Cerebellar cortex (tissue), 1 donor: ENCODE measurements around the gene SYNJ2.
A peak's percentile ranks its signal among the peaks of the same experiment; 100 is the strongest.

Experiments used
- DNase-seq: peaks from one replicate; pipeline ENCODE4 v3.0.0-alpha.2; 2015; ENCODE audit warnings: low spot score

SYNJ2 gene

DNA sequence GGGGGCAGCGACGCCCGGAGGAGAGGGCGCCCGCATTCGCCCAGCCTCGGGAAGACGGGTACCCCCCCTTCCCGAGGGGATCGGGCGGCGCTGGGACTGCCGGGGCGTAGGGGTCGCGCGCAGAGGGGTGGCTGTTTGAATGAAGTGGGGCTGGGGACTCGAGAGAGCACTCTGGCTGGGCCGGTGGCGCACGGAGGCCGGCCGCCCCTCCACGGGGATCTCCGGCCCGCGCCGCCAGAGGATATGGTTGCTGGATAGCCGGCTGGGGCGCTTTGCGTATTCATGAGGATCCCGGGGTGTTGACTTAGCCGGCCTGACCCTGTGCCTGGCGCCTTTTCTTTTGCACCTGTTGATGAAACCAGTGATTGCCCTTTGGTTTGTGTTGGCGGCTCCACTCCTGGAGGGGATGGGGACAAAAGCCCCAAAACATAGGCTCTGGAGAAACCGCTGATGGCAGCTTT is 469 bp downstream of the SYNJ2 start:
- no peak for DNase-seq

DNA sequence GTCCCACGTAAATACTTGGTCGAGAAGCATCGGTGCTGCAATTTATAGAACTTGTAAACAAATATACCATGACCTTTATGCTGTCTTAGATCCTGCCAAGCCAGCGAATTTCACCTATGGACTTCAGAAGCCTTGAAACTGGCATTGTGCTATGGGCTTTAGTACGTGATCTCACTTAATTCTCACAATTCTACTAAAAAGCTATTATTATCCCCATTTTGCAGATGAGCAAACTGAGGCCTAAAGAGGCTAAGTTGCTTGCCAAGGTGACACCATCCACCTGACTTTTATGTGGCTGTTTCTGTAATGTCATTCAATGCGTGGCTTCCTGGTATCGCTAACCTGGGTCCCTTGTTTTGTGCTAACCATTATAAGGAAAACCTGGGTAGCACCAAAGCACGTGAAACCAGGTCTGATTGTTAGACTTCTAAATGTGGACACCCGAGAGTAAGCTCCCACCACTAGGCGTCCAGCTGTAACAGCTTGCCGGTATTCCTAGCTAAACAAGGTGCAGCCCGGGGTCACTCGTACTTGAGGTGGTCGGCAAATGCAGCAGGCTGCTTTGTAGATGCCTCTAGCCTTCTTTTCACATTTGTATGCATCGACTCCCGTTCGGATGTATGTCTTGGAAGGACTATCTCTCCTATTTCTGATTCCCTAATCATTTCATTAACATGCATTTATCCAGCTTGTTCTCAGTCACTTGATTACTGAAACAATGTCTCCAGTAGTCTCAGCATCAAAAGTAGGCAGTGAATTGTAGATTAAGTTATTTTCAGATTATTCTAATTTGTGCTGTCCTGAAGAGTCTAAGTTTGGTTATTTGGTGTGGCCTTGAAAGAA is 1.1 kb downstream of the SYNJ2 start:
- no peak for DNase-seq

DNA sequence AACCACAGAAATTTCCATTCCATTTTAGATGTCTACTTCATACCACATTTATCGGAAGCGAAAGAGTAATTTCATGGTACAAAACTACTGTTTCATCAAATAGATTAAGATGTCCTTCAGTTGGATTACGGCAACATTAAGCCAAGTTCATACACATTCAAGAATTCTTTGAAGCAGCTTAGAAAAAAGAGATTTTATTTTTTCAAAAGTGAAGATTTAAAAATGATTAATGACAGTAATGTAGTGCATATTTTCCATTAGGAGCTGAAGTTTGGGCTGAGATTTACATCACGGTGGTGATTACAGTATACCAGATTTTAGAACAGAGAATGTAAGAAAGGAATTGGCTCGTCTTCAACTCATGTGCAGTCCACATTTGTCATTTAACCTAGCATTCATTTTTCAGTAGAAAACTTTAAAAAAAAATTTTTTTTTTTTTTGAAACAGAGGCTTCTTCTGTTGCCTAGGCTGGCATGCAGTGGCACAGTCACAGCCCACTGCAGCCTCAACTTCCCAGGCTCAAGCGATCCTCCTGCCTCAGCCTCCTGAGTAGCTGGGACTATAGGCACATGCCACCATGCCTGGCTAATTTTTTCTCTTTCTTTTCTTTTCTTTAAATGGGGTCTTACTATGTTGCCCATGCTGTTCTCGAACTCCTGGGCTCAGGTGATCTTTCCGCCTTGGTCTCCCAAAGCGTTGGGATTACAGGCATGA is 1.9 kb downstream of the SYNJ2 start:
- no peak for DNase-seq

DNA sequence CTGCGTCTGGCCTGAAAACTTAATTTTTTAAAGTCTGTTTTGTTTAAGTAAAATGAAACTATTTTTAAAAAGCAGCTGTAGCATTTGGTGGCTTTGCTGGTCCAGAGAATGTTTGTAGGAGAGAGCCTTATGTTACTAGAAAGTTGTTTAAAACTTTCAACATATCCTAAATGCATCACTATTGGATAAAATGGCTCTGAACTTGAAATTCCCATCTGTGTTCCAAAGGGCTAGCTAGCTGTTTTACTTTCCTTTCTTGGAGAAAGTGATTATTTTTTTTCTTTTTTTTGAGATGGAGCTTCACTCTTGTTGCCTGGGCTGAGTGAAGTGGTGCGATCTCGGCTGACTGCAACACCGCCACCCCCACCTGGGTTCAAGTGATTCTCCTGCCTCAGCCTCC is 2.5 kb downstream of the SYNJ2 start:
- no peak for DNase-seq

DNA sequence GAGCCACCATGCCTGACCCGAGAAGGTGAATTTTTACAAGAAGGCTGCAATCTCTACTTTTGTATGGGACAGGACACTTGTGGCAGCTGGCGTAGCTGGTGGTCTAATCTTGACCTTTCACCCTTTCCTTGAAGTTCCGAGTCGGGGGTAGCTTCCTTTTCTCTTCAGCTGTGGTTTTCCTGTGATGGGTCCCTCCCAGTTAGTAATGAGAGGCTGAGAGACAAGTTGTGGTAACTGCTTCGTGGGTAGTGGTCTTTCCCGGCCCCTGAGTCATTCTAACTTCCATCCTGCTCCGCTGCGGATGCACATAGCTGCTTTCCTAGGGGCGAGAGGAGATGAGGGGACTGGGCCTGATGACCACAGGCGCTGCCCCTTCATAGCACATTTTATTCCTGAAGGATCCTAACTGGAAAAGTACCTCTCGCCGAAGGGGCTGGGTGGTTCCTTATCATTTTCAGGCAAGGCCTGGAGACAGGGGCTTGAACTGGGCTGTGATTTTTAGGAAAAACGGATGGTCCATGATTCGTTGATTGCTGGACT is 3.1 kb downstream of the SYNJ2 start:
- no peak for DNase-seq

DNA sequence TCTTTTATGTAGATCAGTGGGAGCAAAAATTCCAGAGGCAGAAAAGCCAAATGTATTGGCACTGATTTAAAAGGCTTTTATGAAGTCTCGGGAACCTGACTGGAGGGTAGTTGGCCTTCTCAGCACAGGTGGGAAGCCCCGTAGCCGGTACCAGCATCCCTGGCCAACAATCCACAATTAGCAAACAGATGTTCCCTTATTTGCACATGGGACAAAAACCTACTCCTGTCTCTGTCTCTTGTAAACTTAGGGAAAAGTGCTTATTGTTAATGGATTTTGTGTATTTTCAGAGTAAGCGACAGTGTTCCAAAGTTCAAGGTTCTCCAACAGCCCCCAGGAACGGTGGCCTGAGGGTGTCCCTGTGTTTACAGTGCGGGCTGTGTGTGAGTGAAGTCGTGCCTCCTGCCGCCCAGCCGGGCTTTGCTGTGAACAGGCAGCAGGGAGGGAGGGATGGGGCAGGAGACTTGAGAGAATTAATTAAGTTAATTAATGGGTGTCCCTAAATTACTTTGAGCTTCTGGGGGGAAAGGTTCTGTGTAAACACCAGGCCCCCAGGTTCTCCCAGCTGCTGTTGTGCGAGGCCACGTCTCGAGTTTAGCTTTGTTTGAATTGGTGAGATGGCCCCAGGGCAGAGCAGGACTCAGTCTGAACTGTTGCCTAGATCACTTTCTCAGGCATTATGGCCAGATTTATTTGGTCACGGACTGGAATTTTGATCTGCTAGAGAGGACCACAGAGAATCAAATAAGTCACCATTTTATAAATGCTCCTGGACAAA is 3.9 kb downstream of the SYNJ2 start:
- no peak for DNase-seq

DNA sequence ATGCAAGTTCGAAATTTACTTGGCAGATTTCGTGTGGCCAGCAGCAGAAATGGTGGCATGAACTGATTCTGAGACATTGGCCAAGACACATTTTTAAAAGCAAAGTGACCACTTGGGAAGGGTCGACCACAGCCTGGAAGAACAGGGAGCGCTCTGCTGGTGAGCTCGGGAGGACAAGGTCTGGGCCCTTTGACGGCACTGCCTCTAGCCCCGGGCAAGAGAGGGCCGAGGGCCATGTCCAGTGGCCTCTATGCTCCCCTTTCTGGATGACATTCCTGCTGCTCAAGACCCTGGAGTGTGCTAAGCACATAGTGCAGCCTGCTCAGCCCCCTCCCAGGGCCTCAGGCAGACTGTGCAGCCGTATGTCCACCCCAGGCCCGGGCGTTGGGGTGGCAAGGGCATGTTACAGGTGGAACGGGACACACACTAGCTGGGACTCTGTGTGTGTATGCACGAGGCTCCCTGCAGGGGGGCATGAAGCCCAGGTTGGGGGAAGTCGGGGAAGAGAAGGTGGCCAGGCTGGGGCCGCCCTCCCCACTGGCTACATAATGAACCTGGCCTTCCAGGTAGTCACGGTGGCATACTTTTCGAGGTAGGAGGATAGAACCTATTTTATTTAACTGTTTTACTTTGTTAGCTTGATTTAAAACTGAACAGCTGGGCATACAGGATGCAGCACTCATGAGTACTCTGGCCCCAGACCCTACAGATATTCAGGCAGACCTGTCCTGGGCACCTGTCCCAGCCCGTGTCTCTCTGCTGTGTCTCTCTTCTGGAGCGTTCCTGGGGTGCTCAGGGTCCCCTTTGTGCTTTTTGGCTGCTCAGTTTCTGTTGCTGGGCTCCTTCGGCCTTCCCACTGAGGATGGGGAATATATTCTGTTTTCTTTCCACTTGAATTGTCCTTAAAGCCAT is 6.4 kb downstream of the SYNJ2 start:
- DNase-seq, result no peak

DNA sequence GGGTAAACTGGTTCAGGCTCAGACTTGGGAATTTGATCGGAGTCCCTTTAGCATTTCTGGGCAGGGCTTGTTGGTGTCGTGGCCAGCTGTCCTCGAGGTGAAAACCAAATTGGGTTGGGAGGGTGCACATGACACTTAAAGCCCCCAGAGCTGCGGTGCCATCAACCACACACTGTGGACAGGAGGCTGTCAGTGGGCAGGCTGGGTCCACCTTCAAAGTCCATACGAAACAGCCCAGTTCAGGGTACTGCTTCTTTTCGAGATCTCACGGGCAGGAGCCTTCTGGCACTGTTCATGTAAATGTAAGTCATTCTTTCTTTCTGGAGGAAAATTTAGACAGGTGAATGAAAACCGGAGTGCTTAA is 7.0 kb downstream of the SYNJ2 start:
- no peak for DNase-seq

DNA sequence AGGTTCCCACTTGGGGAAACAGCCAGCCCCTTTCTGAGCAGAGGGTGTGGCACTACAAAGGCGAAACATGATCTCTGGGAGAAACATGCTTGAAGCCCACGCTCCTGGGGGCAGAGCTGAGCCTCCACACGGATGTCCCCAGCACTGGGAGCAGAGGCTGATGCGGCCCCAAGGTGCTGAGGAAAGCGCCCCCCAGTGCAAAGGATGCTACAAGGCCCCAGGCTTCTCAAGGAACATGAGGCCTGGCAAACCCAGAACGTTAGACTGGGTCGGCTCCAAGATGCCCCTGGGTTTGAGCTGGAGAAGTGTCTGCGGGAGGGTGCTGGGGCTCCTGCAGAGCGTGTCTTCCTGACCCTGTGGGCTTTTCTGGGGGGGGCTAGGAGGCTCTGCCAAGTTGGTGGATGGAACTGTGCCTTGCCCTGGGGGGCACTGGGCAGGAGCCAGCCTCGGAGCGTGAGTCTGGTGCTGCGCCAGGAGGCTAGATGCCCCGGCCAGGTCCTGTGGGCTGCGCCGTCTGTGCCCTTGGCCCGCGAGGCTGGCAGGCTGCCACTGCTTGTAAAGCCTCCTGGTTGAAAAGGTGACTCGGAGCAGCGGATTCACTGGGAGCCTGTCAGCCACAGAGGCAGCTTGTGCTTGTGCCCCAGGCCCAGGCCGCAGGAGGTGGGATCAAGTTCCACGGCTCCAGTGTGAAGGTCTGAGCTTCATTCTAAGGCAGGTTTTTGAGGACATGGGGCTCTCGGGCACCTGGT is 8.1 kb downstream of the SYNJ2 start:
- DNase-seq, result peak; percentile 92

DNA sequence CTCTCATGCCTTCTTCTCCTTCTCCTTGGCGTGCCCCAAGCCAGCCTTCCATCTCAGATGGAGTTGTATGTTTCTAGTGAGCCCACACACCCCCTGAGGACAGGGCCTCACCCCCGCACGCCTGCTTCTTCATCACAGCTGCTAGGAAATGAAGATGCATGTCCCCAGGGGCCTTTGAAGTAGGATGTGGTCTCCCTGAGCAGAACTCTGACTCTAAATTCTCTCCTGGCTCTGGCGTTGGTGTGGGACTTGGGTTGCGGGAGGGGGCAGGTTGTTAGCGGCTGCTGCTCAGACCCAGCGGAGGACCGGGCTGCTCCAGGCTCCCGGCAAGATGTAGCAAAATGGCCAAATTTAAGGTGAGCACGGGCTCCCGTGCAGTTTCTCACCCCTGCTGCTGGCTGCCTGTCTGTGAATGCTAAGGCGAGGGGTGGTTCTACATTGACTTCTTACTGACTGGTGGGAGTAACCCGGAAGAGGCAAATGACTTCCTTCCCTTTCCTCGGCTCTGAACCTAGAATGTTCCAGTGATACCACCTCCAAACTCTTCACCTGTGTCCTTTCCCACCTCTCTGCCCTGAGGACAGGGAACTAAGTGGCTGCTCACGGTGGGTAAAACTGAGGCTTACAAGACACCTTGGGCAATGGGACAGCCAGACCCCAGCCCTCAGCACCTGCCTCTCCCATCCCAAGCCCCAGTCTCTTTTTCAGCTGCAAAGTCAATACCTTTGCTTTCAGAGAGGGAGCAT is 8.8 kb downstream of the SYNJ2 start:
- DNase-seq, result no peak

DNA sequence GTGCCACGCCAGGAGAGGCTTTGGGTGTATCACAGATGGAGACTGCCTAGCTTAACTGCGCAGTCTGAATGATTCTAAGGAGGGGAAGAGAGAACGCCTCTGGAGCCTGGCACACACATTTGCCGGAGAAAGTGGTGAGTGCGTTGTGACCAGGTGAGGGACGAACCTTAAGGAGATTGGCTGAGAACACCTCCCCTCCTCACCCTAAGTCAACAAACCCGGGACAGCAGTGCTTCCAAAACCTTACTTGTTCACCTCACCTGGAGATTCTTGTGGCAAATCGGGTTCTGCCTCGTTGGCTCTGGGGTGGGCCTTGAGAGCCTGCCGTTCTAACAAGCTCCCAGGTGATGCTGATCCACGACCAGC is 9.4 kb downstream of the SYNJ2 start:
- no peak for DNase-seq

DNA sequence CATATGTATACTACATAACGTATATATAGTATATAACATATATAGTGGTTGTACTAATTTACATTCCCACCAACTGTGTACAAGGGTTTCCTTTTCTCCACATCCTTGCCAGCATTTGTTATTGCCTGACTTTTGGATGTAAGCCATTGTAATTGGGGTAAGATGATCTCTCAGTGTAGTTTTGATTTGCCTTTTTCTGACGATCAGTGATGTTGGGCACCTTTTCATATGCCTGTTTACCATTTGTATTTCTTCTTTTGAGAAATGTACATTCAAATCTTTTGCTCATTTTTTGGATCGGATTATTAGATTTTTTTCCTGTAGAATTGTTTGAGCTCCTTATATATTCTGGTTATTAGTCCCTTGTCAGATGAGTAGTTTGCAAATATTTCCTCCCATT is 11.4 kb downstream of the SYNJ2 start:
- no peak for DNase-seq

DNA sequence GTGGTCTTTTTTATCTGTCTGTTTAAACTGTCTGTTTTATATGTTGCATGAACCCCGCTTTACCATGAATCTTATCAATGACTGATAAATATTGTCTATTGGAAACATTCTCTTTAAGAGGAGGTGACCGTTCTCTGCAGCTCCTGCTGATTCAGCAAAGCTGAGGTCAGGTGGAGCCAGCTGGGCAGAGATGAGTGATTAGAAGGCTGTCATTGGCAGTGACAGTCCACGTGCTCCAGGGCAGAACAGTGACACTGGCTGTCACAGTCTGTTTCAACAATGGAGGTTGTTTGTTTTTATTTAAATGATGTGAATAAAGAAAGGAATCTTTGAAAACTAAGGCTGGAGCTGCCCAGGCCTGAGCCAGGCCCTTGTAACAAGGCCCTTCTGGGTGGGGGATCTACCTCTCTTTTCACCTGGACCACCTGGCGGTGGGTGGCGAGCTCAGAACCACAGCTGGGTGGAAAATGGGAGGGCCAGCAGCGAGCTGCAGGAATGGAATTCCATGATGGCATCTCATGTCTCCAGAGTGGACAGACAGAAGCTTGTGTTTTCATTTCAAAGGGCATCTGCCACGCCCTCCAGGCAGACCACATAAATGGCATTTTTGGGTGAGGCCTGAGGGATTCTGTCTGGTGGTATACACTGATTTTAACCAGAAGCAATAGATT is 12.6 kb downstream of the SYNJ2 start:
- DNase-seq, result no peak

DNA sequence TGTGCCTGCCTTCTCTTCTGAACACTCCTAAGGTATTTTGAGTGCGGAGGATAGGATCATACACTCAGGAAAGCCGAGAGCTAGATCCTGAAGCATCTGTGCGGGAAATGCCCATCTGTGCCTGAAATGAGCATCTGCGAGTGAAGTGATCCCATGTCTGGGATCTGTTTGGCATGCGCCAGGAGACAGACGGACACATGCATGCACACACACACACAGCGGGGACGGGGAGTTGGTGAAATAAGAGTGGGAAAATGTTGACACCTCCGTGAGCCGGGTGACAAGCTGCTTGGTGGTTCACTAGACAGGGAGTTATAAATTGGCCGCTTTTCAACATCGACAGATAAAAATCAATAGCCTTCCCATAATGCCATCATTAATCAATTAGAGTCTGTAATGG is 13.8 kb downstream of the SYNJ2 start:
- no peak for DNase-seq

DNA sequence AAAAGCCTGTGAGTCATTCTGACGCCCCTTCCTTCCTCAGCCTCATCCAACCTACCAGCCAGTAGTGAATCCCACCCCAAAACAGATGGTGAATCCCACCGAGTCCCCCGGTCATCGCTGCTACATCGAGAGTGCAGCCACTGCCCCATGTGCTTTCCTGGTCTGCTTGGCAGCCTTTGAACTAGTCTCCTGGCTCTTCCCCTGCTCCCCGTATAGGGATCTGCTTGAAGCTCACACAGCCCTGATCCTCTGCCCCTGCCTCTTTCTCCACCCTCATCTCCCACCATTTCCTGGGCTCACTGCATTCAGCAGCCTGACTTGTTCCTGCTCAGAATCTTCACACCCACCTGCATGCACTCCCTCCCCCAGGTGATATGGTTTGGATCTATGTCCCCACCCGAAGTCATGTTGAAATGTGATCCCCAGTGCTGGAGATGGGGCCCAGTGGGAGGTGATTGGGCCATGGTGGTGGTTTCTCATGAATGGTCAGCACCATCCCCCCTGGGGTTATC is 14.6 kb downstream of the SYNJ2 start:
- DNase-seq, result no peak

DNA sequence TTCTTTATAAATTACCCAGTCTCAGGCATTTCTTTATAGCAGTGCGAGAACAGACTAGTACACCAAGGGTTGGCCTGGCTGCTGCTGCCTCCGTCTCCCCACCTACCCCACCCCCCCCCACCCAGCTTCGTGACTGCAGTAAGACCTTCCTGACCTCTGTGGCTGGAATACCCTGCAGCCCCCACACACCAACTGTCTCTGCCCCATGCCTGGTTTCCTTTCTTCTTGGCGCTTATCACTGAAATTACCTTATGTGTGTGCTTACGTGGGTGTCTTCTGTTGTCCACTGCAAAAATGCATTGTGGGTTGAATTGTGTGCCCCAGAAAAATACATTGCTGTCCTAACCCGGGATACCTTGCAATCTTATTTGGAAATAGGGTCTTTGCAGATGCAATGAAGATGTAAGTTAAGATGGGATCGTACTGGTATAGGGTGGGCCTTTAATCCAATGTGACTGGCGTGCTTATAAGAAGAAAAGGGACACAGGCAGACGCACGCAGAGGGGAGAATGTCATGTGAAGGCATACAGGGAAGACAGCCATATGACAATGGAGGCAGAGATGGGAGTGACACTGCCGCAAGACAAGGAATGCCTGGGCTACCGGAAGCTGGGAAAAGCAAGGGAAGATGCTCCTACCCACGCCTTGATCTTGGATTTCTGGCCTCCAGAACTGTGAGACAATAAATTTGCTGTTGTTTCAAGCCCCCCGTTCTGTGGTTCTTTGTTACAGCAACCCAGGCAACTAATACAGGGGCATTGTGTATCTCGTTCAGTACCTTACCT is 15.4 kb downstream of the SYNJ2 start:
- no peak for DNase-seq

DNA sequence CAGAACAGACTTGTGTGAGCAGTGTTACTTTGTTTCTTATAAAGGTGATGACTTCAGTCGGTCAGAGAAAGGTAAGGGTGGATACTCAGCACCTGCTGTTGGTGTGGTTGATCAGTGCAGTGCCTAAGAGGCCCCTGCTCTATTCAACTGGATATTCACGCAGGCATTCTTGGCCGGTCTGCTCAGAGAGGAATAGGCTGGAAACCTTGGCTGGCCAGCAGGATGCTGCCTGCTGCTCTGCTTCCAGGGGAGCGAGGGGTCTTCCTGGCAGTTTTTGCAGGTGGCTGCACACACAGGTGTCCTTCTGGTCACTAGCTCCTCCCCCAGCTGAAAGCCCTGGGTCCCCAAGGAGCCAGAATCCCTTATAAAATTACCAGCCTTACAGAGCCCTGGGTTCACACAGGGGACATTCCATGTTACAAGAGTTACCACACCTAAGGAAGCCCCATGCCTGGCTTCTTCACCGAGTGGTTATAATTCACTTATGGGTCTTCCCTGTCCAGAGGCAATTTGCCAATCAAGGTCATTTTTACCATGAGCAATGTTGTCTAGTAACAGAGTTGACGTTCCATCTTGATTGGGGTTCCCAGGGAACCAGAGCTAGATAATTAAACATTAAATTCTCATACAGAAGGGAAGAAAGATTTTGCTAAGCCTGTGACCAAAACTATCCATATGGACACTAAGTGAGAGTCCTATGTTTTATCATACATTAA is 16.4 kb downstream of the SYNJ2 start:
- DNase-seq, result no peak

DNA sequence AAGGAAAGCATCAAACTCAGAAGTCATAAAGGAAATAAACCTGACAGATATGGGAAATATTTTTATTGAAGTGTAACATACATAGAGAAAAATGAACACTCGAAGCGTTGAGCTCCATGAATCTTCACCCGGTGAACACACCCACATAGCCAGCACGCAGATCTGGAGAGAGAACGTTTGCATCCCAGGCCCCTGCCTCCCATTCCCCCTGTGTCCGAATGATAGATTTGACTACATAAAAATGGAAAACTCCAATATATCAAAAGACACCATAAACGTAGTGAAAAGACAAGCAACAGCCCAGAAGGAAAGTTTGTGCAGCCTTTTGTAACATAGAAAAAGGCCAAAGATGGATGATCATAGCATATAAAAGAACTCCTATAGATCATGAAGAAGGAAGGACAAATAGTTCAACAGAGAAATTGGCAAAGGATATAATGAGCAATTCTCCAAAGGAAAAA is 17.1 kb downstream of the SYNJ2 start:
- DNase-seq, result no peak
